Subcutaneous abdominal adipose tissue (tissue), 5 donors: ENCODE results near the gene CEMP1.

Source experiments
- H3K27ac ChIP-seq: one replicate; pipeline ENCODE4 v1.7.0; 2013; ENCODE audit warnings: low read depth, mild to moderate bottlenecking, inconsistent platforms, low read length, moderate library complexity
- H3K27me3 ChIP-seq, 5 donors: one replicate each; pipeline ENCODE4 v1.7.0; 2013; ENCODE audit warnings: low read length in 5 of 5, inconsistent platforms in 1 of 5; ENCODE audit not compliant: control insufficient read depth in 5 of 5, insufficient read depth in 4 of 5
- H3K36me3 ChIP-seq, 5 donors: one replicate each; pipeline ENCODE4 v1.7.0; 2013; ENCODE audit warnings: low read length in 5 of 5; ENCODE audit not compliant: control insufficient read depth in 5 of 5, insufficient read depth in 5 of 5
- H3K4me1 ChIP-seq, 5 donors: one replicate each; pipeline ENCODE4 v1.7.0; 2013; ENCODE audit warnings: low read length in 5 of 5, mild to moderate bottlenecking in 3 of 5, moderate library complexity in 1 of 5; ENCODE audit not compliant: control insufficient read depth in 5 of 5, insufficient read depth in 5 of 5
- H3K4me3 ChIP-seq, 5 donors: one replicate each; pipeline ENCODE4 v1.7.0; 2013; ENCODE audit warnings: low read length in 5 of 5, low read depth in 1 of 5
- H3K9ac ChIP-seq, 5 donors: one replicate each; pipeline ENCODE4 v1.7.0; 2013; ENCODE audit warnings: low read length in 5 of 5, mild to moderate bottlenecking in 4 of 5, moderate library complexity in 3 of 5
- H3K9me3 ChIP-seq, 5 donors: one replicate each; pipeline ENCODE4 v1.7.0; 2013; ENCODE audit warnings: low read length in 5 of 5; ENCODE audit not compliant: control insufficient read depth in 5 of 5
- donor health status: healthy.
- donor health status: healthy.
- donor health status: healthy.
- donor health status: healthy.
- donor health status: healthy.

The CEMP1 gene

GRCh38 chr16:2487517-2487842 is 43.7 kb downstream of the CEMP1 start:
- Histone ChIP-seq H3K9me3 (no peaks in the 10 kb centered on the region), H3K4me3 (no peak overlapping the region), H3K9ac (no peak overlapping the region), H3K27ac (no peak overlapping the region), H3K27me3 (no peaks in the 10 kb centered on the region), H3K4me1 (peaks cover 5 to 52% (median 39%) of the 10 kb centered on the region in 5 donors), H3K36me3 (peaks cover 0 to 16% (median 8%) of the 10 kb centered on the region in 5 donors)

- H3K9me3 ChIP-seq = no peaks in the 10 kb centered on the region
- H3K27me3 ChIP-seq = no peaks in the 10 kb centered on the region
- peaks cover 5 to 57% (median 41%) of the 10 kb centered on the region in 5 donors for H3K4me1 ChIP-seq
- H3K36me3 ChIP-seq = peaks cover 0 to 16% (median 7%) of the 10 kb centered on the region in 5 donors
- peak overlapping the region in 2 of 5 donors; percentile 36 to 37 for H3K9ac ChIP-seq
- H3K4me3 ChIP-seq = no peak overlapping the region
- H3K27ac ChIP-seq = no peak overlapping the region
Observed at GRCh38 chr16:2486645-2487516, 44.3 kb downstream of the CEMP1 start.

- H3K9ac ChIP-seq = peak overlapping the region in 2 of 5 donors; percentile 36 to 37
- no peak overlapping the region for H3K27ac ChIP-seq
- H3K4me3 ChIP-seq = no peak overlapping the region
- no peaks in the 10 kb centered on the region for H3K27me3 ChIP-seq
- H3K36me3 ChIP-seq = peaks cover 0 to 16% (median 7%) of the 10 kb centered on the region in 5 donors
- H3K9me3 ChIP-seq = no peaks in the 10 kb centered on the region
- H3K4me1 ChIP-seq = peaks cover 5 to 57% (median 41%) of the 10 kb centered on the region in 5 donors
Observed at GRCh38 chr16:2485811-2486507, 45.2 kb downstream of the CEMP1 start.

GRCh38 chr16:2484898-2485508 is 46.2 kb downstream of the CEMP1 start:
- H3K4me1 ChIP-seq = peaks cover 5 to 57% (median 41%) of the 10 kb centered on the region in 5 donors
- H3K27ac ChIP-seq = no peak overlapping the region
- H3K4me3 ChIP-seq = no peak overlapping the region
- H3K27me3 ChIP-seq = no peaks in the 10 kb centered on the region
- H3K9me3 ChIP-seq = no peaks in the 10 kb centered on the region
- peak overlapping the region in 2 of 5 donors; percentile 4 to 27 for H3K9ac ChIP-seq
- H3K36me3 ChIP-seq = peaks cover 0 to 7% (median under 1%) of the 10 kb centered on the region in 5 donors

- Histone ChIP-seq H3K27me3 (no peaks in the 10 kb centered on the region), H3K36me3 (peaks cover 0 to 3% (median 0%) of the 10 kb centered on the region in 5 donors), H3K9me3 (no peaks in the 10 kb centered on the region), H3K4me3 (no peak overlapping the region), H3K9ac (peak overlapping the region in 2 of 5 donors; percentile 13 to 69), H3K27ac (no peak overlapping the region), H3K4me1 (peaks cover 5 to 57% (median 41%) of the 10 kb centered on the region in 5 donors)
Observed at GRCh38 chr16:2483939-2484897, 47.0 kb downstream of the CEMP1 start.

GRCh38 chr16:2482708-2483534 is 48.3 kb downstream of the CEMP1 start:
- no peaks in the 10 kb centered on the region for H3K9me3 ChIP-seq
- H3K27me3 ChIP-seq = no peaks in the 10 kb centered on the region
- peak overlapping the region; percentile 60 for H3K27ac ChIP-seq
- H3K36me3 ChIP-seq = peaks cover 0 to 3% (median 0%) of the 10 kb centered on the region in 5 donors
- H3K9ac ChIP-seq = peak overlapping the region in 4 of 5 donors; percentile 25 to 69 (median 45)
- peak overlapping the region in 4 of 5 donors; percentile 22 to 46 (median 34) for H3K4me3 ChIP-seq
- H3K4me1 ChIP-seq = peaks cover 5 to 59% (median 41%) of the 10 kb centered on the region in 5 donors

- H3K27ac ChIP-seq = no peak overlapping the region
- peaks cover 5 to 53% (median 34%) of the 10 kb centered on the region in 5 donors for H3K4me1 ChIP-seq
- H3K9me3 ChIP-seq = no peaks in the 10 kb centered on the region
- no peaks in the 10 kb centered on the region for H3K27me3 ChIP-seq
- peak overlapping the region in 2 of 5 donors; percentile 64 to 69 for H3K9ac ChIP-seq
- H3K4me3 ChIP-seq = peak overlapping the region in 1 of 5 donors; percentile 32
- peaks cover 0 to 3% (median 0%) of the 10 kb centered on the region in 5 donors for H3K36me3 ChIP-seq
Observed at GRCh38 chr16:2482249-2482648, 49.0 kb downstream of the CEMP1 start.

GRCh38 chr16:2481676-2482075 is 49.5 kb downstream of the CEMP1 start:
- Histone ChIP-seq H3K4me1 (peaks cover 5 to 47% (median 31%) of the 10 kb centered on the region in 5 donors), H3K27me3 (no peaks in the 10 kb centered on the region), H3K36me3 (peaks cover 0 to 3% (median 0%) of the 10 kb centered on the region in 5 donors), H3K27ac (no peak overlapping the region), H3K4me3 (no peak overlapping the region), H3K9me3 (no peaks in the 10 kb centered on the region), H3K9ac (peak overlapping the region in 1 of 5 donors; percentile 69)
